IPS DF 4.7 (cell line): ENCODE measurements around the gene RAD51AP1.

Source experiments
- DNase-seq: peaks from one replicate; pipeline ENCODE4 v3.0.0-alpha.2; 2013; ENCODE audit warnings: low spot score; ENCODE audit errors: extremely low read depth

Gene RAD51AP1

DNA sequence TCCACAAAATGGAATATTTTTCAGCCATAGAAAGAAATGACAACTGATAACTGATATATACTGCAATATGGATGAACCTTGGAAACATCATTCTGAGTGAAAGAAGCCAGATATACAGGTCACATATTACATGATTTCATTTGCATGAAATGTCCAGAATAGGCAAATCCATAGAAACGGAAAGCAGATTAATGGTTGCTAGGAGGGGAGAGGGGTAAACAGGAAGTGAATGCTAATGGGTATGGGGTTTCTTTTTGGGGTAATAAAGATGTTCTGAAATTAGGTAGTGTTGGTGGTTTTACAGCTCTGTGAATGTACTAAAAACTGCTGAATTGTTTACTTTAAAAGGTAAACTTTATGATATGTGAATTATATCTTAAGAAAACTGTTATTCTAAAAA is 6.5 kb downstream of the RAD51AP1 start:
- no peak for DNase-seq

DNA sequence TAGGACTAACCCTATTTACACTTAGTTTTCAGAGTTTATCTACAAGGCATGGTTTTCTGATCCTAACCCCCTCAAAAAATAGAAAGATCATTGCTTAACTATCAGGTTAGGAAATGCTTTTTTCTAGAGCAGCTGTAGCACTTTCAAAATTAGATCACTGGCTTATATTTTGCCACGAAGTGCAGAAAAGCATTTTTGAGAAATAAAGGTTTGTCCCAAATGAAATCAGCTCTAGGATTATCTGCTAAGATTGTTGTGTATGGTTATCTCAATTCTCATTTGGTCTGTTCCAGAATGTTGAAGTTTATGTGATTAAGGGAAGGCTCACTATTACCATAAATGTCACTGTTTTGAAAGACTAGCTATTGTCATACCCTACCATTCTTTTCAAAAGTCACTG is 13.5 kb downstream of the RAD51AP1 start:
- DNase-seq, result no peak

DNA sequence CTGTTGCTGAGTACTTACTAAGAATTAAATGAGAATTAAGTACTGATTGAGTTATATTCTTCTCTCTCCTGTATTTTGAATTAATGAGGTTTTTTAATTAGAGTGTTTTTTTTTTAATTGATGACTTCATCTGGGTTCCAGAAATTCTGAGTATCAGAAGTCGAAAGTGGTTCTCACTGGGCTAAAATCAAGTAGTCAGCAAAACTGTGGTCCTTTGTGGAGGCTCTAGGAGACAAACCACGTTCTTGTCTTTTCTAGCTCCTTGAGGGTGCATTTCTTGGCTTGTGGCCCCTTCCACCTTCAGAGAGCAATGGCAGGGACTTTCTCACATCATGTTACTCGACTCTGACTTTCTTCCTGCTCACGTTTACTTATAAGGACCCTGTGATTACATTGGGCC is 15.3 kb downstream of the RAD51AP1 start:
- DNase-seq, result no peak

DNA sequence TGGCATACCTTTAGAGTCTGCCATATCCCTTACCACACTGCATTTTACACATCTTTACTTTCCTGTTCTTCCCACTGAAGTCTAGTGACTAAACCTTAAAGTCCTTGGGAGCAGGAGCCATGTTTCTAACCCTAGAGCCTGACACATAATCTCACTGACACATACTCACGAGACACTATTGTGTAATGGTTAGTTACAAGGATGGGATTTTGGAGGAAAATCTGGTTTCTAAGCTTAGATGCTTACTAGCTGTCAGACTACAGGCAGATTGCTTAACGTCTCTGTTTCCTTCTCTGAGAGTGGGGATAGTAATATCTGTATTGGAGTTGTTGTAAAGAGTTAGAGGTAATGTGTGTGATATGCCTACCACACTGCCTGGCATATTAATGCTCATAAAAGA is 17.1 kb downstream of the RAD51AP1 start:
- no peak for DNase-seq

DNA sequence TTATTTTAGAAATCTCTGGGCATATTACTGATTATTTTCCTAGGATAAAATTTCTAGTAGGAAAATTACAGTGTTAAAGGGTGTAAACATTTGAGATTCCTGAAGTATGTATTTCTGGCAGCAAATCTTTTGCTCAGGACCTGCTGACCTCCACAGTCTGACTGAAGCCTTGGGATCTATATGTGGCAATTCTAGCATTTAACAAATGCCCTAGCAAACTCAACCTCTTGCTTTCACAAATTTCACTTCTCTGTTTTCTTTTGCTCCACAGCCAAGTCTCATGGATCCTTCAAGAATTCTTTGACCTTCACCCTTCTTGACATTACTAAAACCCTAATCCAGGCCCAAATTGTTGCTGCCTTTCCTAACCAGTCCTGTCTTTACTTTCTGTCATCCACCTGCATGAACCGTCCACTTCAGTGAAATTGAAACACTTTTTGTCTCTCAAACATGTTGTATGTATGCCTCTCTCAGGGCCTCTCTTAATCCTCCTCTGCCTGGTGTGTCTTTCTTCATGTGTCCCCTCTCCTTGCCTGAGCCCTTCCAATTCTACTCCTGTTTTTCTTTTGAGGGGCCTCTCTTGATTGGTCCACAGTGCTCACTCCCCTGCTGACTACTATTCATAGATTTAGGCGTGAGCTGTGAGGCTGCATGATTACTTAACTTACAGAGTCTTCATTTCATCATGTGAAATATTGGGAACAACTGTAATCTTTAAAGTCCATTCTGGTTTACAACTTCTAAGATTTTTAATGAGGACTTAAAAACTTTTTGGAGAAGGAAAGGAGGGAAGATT is 18.2 kb downstream of the RAD51AP1 start:
- no peak for DNase-seq

DNA sequence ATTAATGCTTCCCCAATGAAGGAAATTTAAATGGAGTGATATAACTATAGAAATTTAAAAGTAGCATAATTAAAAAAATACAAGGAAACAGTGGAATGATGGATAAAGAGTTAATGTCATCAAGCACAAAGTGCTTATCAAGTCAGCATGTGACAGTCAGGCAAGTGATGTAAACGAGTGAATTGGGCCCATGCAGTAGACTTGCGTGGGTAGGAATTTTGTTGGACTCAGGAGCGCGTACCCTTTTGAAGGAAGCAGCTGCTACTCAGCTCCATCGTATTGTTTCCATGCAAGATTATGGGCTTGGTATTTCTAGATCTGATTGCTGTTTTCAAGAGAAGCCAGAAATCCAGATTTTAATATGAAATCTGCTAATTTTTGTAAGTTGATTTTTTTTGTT is 18.9 kb downstream of the RAD51AP1 start:
- no peak for DNase-seq

DNA sequence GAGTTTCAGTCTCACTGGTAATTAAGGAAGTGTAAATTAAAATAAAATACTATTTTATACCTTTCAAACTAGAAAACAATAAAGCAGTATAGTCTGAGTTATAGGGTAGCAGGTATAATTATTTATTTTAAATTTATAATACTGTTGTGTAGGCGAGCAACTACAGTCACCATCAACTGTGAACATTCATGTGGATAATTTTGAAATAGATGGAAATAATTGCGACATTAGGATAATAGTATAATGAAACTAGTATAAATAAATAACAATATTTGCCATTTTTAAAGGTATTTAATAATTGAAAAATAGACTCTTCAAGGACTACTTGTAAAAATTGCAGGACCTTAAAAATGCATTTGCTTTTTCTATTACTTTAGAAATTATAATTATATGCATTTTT is 19.5 kb downstream of the RAD51AP1 start:
- DNase-seq, result no peak

DNA sequence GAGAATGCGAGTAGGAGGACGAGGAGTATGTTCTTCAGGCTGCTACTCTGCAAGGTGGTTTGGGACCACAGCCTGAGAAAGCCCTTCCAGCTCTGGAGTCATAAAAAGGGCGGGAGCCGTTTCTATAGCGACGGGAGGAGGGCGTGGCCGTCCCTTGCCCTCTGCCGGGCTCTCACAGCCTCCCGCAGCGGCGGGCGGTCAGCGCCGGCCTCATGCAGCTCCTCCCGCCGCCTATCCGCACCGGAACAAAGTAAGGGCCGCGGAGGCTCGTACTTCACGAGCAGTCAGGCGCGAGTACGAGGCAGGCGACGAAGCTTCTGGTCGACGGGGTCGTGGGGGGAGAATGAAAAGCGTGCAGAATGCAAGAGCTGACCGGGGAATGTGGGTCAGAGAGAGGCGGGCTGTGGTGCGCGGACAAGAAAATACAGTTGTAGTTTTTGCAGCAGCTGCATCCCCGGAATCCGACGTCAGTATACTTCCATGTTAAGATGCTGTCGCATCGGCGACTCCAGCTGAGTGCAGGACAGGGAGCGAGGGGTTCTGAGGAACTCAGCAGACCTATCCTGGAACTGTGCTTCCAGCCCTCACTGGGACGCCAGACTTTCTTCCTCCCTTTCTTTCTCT is 23.5 kb downstream of the RAD51AP1 start, which contains the start of gene DYRK4:
Gene DYRK4 (plus strand): TSS at position 175 of the 624 bp plus-strand sequence. CDS start 38 bp downstream, at position 213.
- DNase-seq, result peak; percentile 84

DNA sequence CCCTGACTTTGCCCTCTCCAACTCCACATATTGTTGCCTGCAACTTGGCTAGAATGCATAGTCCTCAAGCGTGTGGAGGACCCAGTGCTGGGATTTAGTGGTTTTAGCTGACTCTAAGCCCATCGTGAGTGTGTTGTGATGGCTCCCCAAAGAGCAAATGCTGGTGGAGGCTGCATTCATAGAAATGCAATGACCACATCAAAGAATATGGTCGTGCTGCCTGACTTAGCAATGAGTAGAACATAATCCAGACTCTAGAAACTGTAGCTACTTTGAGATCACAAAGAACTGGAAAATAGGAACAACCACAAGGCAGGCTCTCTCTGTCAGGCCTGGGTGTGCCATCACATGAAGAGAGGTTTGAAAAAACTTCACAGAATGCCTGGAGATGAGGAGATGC is 24.6 kb downstream of the RAD51AP1 start:
- no peak for DNase-seq

DNA sequence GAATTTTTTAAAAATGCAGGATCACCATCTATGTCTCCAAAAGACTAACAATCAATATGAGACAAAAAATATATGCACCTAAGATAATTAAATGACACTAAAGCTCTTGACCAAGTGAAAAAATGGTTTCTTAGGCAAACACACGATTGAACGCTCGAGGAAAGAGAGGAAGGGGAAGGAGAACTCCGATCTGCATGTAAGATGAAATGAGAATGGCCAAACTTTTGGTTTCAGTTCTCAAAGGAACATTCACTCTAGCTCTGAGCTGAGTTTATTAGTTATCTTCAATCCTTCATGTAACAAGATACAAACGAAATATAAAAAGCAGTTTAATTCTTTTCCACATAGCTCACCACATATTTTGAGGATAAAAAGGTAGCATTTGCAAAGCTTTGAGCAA is 26.1 kb downstream of the RAD51AP1 start:
- no peak for DNase-seq

DNA sequence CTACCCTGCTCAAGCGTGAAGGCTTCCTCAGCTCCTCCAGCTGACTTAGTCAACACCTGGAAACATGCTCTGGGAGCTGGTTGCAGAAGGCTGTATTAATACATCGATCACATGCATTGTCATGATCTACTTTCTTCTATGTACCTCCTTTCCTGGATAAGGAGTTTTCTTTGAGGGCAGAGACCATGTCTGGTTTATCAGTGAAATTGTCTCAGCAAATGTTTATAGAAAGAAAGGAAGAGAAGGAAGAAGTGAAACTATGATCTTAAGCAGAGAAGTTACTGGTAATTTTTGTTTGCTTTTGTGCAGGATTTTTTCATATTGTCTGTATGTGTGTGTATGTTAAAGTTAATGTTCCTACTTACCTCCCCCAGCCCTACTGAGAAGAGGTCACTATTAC is 27.8 kb downstream of the RAD51AP1 start:
- no peak for DNase-seq

DNA sequence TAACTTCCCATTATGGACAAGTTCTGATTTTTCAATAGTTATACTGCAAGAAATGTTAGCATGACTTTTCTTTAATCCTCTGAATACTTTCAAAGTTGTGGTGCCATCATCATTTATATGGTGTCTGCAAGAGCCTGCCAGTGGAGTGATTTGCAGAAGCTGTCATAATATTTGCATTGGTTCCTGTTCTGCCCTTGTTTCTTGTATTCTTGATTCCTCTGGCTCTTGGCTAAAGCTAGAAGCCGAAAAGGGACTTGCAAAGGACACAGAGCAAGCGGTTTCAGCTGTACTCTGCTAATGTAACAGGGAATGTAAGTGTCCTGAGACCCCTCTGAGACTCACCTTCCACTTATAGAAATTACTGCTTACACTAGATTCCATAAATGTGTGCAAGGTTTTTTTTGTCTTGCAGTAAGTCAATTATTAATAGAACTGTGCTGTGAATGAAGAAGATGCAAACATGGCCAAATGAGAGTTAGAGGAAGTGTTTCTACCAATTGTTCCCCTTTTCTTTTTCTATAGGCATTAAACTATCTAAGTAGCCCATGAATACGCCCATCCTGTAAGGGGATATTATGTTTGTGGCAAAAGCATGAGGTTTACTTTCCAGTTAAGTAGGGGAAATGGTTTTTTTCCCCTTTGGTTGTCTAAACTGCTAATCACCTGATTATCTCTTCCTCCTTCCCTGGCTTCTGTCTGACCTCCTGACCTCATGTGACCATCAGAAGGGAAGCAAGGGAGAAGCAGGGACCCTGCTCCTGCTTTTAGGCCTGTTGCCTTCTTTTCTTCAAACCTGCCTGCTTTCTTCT is 28.6 kb downstream of the RAD51AP1 start:
- DNase-seq, result no peak

DNA sequence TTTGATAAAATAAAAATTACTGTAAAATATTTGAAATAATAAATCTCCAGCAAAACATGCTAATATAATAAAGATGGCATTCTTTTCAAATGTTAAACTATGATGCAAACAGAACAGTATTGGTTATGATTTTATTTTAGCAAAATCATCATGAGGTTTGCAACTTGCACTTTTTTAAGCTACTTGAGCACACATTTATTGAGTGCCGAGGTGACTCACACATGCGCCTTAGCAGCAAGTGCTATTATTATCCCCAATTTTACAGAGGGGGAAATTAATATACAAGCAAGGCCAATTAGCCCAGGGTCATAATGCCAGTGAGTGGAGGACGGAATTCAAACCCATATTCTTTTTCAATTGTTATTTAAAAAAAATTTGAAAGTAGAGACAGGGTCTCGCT is 30.6 kb downstream of the RAD51AP1 start:
- no peak for DNase-seq

DNA sequence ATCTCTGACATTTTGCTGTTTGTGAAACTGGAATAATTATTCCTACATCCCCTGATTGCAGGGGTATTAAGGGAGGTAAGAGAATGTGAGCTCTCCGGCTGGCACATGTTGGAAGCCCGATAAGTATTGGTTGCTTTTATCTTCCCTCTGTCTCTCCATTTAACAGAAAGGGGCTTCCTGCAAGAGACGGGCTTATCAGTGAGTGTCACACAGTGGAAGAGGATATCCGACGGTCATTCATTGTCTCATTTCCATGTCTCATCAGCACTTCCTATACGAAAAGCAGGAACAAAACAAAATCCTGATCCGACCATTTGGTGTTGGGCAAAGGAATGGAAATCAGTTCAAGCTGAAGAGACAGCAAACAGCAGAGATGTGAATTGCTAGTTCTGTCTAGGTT is 34.0 kb downstream of the RAD51AP1 start:
- no peak for DNase-seq

DNA sequence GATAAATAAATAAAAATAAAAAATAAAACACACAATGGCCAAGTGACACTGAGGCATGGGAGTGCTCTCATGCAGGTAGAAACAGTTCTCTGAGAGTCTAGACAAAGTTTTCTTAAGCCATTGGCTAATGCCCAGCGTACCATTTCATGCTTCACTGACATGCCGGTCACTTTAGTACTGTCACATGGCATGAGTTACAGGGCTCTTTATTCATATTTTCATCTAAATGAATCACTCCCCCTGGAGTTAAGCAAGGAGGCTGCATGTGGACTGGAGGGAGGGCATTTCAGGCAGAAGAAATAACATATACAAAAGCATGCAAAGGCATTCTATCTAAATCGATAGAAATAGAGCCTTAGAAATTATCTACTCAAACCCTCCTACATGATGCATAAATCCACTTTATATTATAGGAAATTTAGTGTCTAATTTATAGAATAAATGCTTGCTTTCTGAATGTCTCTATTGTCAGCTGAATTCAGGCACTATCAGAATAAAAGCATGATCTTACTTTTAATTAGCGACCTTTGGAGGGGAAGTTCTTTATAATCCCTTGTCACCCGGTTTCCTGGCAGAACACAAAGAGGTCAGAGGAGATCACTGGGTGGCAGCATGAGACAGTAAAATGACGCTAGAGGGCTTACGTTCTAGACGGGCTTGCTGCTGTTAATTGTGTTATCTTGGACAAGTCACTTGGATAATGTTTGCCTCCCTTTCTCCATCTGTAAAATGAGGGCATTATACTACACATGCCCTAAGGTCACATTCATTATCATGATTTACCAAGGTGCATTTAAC is 40.8 kb downstream of the RAD51AP1 start:
- no peak for DNase-seq

DNA sequence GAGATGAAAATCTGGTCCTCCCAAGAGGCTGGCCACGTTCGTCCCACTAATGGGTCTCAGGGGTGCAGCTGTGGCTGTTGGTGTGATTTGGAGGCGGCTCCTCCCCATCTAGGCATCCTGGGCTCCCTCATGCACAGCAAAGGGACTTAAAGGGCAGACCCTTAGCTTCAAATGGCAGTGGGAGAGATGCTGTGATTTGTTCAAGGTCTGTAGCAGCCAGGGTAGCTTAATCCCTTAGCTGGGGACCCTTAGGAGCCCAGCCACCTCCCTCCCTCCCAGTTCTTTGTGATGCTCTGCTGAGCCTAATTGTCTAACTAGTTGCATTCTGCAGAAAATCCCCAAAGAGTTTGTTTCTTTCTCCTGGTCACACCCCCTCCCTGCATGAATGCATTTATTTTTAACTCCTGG is 41.6 kb downstream of the RAD51AP1 start:
- DNase-seq, result no peak

DNA sequence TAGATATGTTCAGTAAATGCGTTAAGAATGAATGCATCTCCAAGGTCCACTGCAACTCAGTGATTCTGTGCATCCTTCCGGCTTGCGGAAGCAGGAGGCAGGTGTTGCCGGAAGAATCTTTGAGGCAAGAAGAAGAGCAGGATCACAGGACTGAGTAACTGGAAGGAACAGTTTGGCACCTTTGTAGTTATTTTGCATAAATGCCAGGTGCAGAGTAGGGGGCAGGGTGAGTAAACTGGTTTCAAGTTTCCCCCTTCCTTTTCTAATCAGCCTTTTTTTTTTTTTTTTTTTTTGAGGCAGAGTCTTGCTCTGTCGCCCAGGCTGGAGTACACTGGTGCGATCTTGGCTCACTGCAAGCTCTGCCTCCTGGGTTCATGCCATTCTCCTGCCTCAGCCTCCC is 45.6 kb downstream of the RAD51AP1 start:
- no peak for DNase-seq

DNA sequence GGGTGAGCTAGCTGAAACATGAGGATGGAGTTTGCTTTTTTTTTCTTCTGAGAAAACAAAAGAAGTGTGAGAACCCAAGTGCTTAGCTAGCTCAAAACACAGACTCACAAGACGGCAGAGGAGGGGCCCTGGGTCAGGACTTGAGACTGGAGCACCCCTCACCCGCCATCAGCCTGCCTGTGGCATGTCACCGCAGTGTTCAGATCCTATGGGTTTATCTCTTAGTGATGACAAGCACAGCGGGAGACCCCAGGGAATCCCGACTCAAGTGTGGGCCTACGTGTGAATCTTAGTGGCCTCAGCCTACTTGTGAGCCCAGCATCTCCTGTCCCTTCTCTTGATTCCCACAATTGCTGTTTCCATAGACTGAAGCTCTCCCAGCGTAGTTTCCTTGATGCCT is 46.2 kb downstream of the RAD51AP1 start:
- DNase-seq, result no peak

DNA sequence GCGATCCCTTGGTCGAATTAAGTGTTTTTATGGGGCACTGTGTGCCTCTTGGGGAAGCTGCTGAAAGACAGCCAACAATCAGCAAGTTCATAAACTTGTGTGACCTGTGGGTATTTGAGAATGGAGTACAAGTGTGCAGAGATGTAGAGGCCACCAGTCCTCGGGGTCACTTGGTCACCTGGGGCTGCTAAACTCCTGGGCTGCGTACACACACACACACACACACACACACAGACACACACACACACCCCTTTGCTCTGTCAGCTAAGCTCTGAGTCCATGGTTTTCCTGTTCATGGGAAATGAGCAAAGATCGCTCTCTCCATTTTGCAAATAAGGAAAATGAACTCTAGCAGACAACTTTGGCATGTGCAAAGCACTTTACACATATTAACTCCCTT is 47.8 kb downstream of the RAD51AP1 start:
- DNase-seq, result no peak

DNA sequence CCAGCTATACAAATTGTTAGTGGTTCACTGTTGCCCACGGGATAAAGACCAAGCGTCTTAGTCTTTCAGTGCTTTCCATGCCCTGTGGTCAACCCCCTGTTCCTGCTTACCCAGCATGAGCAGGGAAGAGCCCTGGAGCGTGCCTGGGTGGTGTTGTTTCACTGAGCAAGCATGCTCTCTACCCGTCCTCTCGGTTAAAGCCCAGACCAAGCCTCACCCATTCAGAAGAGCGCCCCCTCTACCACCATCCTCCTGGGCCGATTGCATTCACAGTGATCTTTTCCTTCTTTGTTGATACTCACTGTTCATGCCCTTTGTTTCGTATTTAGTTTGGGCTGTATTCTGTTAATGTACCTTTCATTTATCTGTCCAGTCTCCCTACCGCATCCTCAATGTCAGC is 48.4 kb downstream of the RAD51AP1 start:
- DNase-seq, result peak; percentile 36

DNA sequence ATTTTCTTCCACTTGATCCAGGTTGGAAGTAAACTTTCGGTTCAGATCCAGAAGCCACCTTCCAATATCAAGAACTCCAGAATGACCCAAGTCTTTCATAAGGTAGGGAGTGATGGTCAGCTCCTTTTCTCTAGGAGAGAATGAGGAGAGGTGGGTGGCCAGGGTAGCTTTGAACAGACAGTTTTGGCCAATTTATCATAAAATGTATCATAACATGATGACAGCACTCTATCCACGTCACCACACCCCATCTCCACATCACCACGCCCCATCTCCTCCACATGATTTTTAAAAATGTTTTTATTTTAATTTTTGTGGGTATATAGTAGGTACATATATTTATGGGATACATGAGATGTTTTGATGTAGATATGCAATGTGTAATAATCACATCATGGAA is 50.2 kb downstream of the RAD51AP1 start:
- no peak for DNase-seq
